Neural progenitor cell (in vitro differentiated cells): ENCODE results near the gene CTNNA1.

Source experiments
- CTCF ChIP-seq: fragments of 200-600 bp; sonication (generic); IDR thresholded peaks from 2 replicates; pipeline ENCODE4 v1.5.1; 2017; ENCODE audit warnings: antibody characterized with exemption, mild to moderate bottlenecking
- EZH2 ChIP-seq: fragments of 200-600 bp; sonication (generic); IDR thresholded peaks from 2 replicates; pipeline ENCODE4 v1.6.1; 2017; ENCODE audit warnings: antibody characterized with exemption, mild to moderate bottlenecking, moderate library complexity
- EZH2phosphoT487 ChIP-seq: fragments of 200-600 bp; sonication (generic); IDR thresholded peaks from 2 replicates; pipeline ENCODE4 v1.6.1; 2017; ENCODE audit warnings: antibody characterized with exemption

GRCh38 chr5:138721979-138722378 is 31.2 kb upstream of the CTNNA1 start:
- TF ChIP-seq CTCF (no peak), EZH2 (no peak), EZH2phosphoT487 (no peak)
